HEK293T (cell line): Measurements from ENCODE around the gene PDE6C.

Experiments
- CTCF ChIA-PET: fragments of 350-600 bp; formaldehyde crosslinking; extraction: SDS; loops from one replicate; lab custom pipeline; 2021; ENCODE audit warnings: antibody characterized with exemption, inconsistent platforms; lab: Yijun Ruan, JAX
- POLR2A ChIA-PET: fragments of 350-600 bp; formaldehyde crosslinking; extraction: SDS; loops from one replicate; lab custom pipeline; 2020; ENCODE audit warnings: antibody characterized with exemption, inconsistent platforms; lab: Yijun Ruan, JAX
- DNase-seq: peaks from one replicate; pipeline ENCODE4 v3.0.0; 2012; ENCODE audit warnings: mixed read lengths; ENCODE audit errors: extremely low spot score
- ARNT ChIP-seq: fragments of 450-650 bp; IDR thresholded peaks from 2 replicates; pipeline ENCODE4 v1.6.1; 2017; ENCODE audit warnings: mild to moderate bottlenecking
- BHLHE40 ChIP-seq: fragments of 450-650 bp; IDR thresholded peaks from 2 replicates; pipeline ENCODE4 v1.6.1; 2016; ENCODE audit warnings: mild to moderate bottlenecking, moderate library complexity, borderline replicate concordance
- CTBP1 ChIP-seq: fragments of 450-650 bp; IDR thresholded peaks from 2 replicates; pipeline ENCODE4 v1.6.1; 2016; ENCODE audit warnings: borderline replicate concordance
- ELF4 ChIP-seq: fragments of 450-650 bp; IDR thresholded peaks from 2 replicates; pipeline ENCODE4 v1.6.1; 2017; ENCODE audit warnings: antibody characterized with exemption
- FOXA1 ChIP-seq: fragments of 450-650 bp; IDR thresholded peaks from 2 replicates; pipeline ENCODE4 v1.6.1; 2016; ENCODE audit warnings: mild to moderate bottlenecking
- FOXK2 ChIP-seq: fragments of 450-650 bp; IDR thresholded peaks from 2 replicates; pipeline ENCODE4 v1.6.1; 2016; ENCODE audit warnings: mild to moderate bottlenecking
- FOXM1 ChIP-seq: fragments of 450-650 bp; IDR thresholded peaks from 2 replicates; pipeline ENCODE4 v1.6.1; 2017; ENCODE audit warnings: mild to moderate bottlenecking, borderline replicate concordance
- HDGF ChIP-seq: fragments of 450-650 bp; IDR thresholded peaks from 2 replicates; pipeline ENCODE4 v1.6.1; 2017; ENCODE audit warnings: antibody characterized with exemption, borderline replicate concordance
- L3MBTL2 ChIP-seq: fragments of 450-650 bp; conservative IDR thresholded peaks from 2 replicates; pipeline ENCODE4 v1.6.1; 2016; ENCODE audit warnings: mild to moderate bottlenecking
- LEF1 ChIP-seq: fragments of 450-650 bp; IDR thresholded peaks from 2 replicates; pipeline ENCODE4 v1.6.1; 2017; ENCODE audit warnings: mild to moderate bottlenecking, borderline replicate concordance
- NFRKB ChIP-seq: fragments of 450-650 bp; IDR thresholded peaks from 2 replicates; pipeline ENCODE4 v1.6.1; 2016; ENCODE audit warnings: mild to moderate bottlenecking, moderate library complexity
- SP1 ChIP-seq: fragments of 450-650 bp; IDR thresholded peaks from 2 replicates; pipeline ENCODE4 v1.6.1; 2017
- SUZ12 ChIP-seq: fragments of 450-650 bp; IDR thresholded peaks from 2 replicates; pipeline ENCODE4 v1.6.1; 2016; ENCODE audit warnings: mild to moderate bottlenecking
- TARDBP ChIP-seq: fragments of 450-650 bp; IDR thresholded peaks from 2 replicates; pipeline ENCODE4 v1.6.1; 2016
- ZNF384 ChIP-seq: fragments of 450-650 bp; IDR thresholded peaks from 2 replicates; pipeline ENCODE4 v1.6.1; 2016
- TF ChIP-seq, protein P1 (sequence below): fragments of 450-650 bp; IDR thresholded peaks from 2 replicates; pipeline ENCODE4 v1.6.1; 2016

The PDE6C gene

DNA sequence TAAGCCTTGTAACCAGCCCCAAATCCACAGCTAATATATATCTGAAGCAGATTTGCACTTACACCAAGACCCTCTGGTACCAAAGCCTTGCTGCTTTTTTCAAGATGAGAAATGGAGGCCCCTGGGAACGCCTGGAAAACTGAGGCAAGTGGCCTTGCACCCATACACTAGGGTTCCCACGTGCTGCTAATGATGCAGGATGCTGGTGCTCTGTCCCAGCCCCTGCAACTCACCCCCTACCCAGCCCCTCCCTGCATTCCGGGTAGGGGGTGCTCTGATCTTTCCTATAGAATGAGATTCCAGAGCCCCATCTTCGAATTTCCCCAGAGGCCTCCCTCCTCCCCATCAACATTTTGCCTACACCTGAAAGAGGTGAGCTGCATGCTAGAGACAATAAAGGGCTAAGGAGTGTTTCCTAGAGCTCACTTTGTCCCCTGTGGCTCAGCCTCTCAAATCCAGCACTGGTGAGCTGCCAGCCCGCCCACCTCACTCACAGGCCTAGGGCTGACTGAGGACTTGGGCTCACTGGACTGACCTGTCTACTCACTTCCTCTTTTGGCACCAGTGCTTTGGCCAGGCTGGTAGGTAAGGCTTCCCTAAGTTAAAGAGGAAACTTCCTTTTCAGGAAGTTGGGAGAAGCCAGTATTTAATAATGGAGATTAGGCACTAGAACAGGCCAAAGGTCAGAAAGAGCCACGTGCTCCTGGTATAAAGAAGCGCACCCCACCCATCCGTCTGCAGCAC lies 21.1 kb upstream of the PDE6C start:
- POLR2A ChIA-PET, result no interaction called here
- no peak for DNase-seq
- TF ChIP-seq LEF1 (no peak), FOXA1 (no peak), FOXK2 (no peak), ARNT (no peak), HDGF (no peak), FOXM1 (no peak), SP1 (no peak), ELF4 (no peak), L3MBTL2 (no peak), BHLHE40 (no peak), SUZ12 (no peak), TARDBP (no peak), ZNF384 (no peak), NFRKB (no peak), CTBP1 (no peak)
- TF ChIP-seq, protein P1, sequence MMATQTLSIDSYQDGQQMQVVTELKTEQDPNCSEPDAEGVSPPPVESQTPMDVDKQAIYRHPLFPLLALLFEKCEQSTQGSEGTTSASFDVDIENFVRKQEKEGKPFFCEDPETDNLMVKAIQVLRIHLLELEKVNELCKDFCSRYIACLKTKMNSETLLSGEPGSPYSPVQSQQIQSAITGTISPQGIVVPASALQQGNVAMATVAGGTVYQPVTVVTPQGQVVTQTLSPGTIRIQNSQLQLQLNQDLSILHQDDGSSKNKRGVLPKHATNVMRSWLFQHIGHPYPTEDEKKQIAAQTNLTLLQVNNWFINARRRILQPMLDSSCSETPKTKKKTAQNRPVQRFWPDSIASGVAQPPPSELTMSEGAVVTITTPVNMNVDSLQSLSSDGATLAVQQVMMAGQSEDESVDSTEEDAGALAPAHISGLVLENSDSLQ, result no peak
- CTCF ChIA-PET, result no interaction called here

DNA sequence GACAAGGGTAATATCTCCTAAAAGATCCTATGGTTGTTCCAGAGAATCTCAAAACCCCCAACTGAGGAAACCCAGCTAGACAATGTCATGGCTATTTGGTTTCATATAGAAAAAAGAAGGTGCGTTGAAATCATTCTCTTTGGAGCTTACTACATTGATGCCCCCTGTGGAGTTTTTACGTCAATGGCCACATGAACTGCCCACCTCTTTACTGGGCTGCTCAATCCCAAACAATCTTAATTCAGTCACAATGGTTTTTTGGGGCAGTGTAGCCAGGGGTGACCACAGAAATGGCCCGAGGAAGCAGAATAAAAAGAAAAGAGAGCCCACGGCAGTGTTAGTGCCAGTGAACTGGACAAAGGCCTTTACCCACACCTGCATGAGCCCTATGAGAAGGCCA lies 19.1 kb upstream of the PDE6C start:
- no peak for DNase-seq
- ChIA-PET CTCF (no interaction called here), POLR2A (no interaction called here)
- no peak for TF ChIP-seq LEF1
- TF ChIP-seq FOXA1, result no peak
- TF ChIP-seq ARNT, result no peak
- TF ChIP-seq ELF4, result no peak
- TF ChIP-seq, protein P1, result no peak
- TF ChIP-seq SP1, result no peak
- no peak for TF ChIP-seq HDGF
- TF ChIP-seq SUZ12, result no peak
- TF ChIP-seq FOXM1, result no peak
- TF ChIP-seq CTBP1, result no peak
- TF ChIP-seq NFRKB, result no peak
- TF ChIP-seq FOXK2, result no peak
- TF ChIP-seq BHLHE40, result no peak

DNA sequence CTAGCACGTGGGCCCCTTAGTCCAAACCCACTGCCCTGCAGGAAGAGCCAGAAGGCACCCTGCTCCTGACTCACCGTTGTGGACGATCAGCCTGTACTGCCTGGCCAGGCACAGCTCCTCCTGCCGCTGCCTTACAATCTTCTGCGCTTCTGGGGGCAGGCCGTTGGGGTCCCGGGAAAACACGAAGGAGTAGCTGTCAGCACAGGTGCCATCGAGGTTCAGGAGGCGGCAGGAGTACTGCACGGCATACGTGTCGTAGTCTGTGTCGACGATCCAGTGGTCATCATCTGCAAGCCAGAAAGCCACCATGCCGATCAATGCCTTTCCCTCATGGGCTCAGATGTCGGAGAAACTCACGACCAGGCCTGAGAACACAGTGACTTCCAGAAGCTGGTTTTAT lies 18.6 kb upstream of the PDE6C start:
- CTCF ChIA-PET, result no interaction called here
- POLR2A ChIA-PET, result no interaction called here
- TF ChIP-seq, protein P1, result no peak
- TF ChIP-seq SP1, result no peak
- TF ChIP-seq NFRKB, result no peak
- TF ChIP-seq HDGF, result no peak
- no peak for TF ChIP-seq ZNF384
- TF ChIP-seq LEF1, result no peak
- no peak for TF ChIP-seq BHLHE40
- TF ChIP-seq FOXK2, result no peak
- no peak for TF ChIP-seq TARDBP
- no peak for TF ChIP-seq FOXA1
- no peak for TF ChIP-seq CTBP1
- no peak for TF ChIP-seq L3MBTL2
- no peak for TF ChIP-seq ELF4
- no peak for TF ChIP-seq ARNT
- no peak for TF ChIP-seq SUZ12
- TF ChIP-seq FOXM1, result no peak
- DNase-seq, result no peak

DNA sequence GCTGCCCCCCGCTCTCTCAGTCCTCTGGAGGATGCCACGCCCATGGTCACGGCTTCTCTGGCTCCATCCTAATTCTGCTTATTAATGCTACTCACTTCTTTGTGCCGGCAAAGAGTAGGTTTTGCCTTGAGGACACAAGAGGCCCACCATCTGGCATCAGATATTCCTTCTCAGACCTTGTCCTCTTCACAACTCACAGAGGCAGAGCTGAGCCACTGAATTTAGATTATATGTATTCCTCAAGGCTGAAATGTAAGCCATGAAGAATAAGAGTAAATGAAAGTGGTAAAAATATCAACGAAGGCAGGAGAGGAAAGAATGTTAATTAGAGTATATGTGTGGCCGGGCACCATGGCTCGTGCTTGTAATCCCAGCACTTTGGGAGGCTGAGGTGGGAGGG lies 17.8 kb upstream of the PDE6C start:
- TF ChIP-seq SP1 (no peak), ELF4 (no peak), HDGF (no peak), FOXM1 (no peak)
- ChIA-PET POLR2A (no interaction called here), CTCF (no interaction called here)

DNA sequence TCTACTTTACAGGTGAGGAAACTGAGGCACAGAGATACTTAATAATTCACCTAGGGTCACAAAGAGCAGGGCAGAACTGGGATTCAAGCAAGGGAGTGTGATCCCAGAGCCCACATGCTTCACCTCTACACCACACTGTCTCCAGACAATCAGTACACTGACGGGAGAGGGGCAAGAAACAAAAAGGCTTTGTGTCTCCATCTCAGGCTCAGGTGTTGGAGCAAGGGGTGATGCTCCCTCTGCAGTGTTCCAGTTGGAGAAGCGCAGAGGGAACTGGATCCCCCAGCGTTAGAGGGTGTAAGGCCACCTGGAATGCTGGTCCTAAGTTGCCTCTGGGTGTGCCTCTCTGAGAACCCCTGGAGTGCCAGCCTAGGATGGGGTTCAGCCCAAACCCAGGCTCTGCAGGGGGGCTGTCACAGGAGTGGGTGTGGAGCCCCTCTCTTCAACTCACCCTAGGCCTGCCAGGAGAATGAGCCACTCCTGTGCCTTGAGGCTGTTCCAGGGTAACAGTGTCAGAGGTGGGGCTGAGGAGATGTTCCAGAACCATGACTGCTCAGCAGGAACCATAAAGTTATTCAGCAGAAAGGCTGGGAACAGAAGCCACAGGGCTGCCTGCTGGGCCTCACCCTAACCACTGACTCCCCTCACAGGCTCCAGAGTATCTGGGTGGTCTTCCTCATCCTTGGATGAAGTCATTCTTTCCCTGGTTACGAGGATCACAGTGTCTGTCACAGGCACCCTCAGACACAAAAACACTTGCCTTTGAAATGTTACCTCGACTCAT lies 16.8 kb upstream of the PDE6C start:
- ChIA-PET POLR2A (no interaction called here), CTCF (no interaction called here)
- TF ChIP-seq L3MBTL2, result no peak
- TF ChIP-seq FOXA1, result no peak
- no peak for TF ChIP-seq ZNF384
- no peak for TF ChIP-seq ELF4
- TF ChIP-seq, protein P1, result no peak
- DNase-seq, result no peak

More for the DNA sequence above, 17.8 kb upstream of the PDE6C start:
- no peak for DNase-seq

DNA sequence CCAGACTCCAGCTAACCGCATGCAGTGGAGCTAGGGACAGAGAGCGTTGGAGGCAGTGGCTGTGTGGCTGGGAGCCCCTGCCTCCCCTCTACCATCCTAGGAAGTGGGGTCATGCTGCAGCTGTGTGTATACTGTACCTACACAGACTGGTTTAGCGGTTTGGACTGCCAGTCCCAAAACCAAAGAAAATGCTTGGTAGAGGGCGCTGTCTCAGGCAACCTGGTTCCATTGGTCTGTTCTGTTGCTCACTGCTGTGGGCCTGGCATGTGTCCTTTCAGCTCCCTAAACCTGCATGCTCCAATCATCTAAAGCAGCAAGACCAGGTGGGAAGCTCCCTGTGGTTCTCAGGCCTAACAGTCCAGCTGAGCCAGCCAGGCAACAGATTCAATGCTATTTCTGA lies 15.8 kb upstream of the PDE6C start:
- ChIA-PET CTCF (interaction anchor here (0.6 kb wide), 1 partner anchor 86 kb away, joined by 3 read pairs; no protein-coding TSS in a partner anchor), POLR2A (no interaction called here)

More for the DNA sequence above, 15.8 kb upstream of the PDE6C start:
- TF ChIP-seq FOXK2 (no peak), SUZ12 (no peak), ELF4 (no peak), SP1 (no peak), CTBP1 (no peak), TARDBP (no peak), ZNF384 (no peak), HDGF (no peak), L3MBTL2 (no peak), LEF1 (no peak)
- no peak for DNase-seq
